NCI-H2029 treated with DMSO at 0.1 percent for 48 hours (cell line): ENCODE data around the gene FCRL6.

Experiments
- DNase-seq: peaks from one replicate; lab custom pipeline; 2025; lab: John Stamatoyannopoulos, UW

The FCRL6 gene, protein sequence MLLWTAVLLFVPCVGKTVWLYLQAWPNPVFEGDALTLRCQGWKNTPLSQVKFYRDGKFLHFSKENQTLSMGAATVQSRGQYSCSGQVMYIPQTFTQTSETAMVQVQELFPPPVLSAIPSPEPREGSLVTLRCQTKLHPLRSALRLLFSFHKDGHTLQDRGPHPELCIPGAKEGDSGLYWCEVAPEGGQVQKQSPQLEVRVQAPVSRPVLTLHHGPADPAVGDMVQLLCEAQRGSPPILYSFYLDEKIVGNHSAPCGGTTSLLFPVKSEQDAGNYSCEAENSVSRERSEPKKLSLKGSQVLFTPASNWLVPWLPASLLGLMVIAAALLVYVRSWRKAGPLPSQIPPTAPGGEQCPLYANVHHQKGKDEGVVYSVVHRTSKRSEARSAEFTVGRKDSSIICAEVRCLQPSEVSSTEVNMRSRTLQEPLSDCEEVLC

GRCh38 chr1:159802111-159802510 is at the start of gene FCRL6:
TSS of gene FCRL6 (plus strand) at chr1:159802360. CDS start at chr1:159802425, 65 bp downstream.
- no peak for DNase-seq

DNA sequence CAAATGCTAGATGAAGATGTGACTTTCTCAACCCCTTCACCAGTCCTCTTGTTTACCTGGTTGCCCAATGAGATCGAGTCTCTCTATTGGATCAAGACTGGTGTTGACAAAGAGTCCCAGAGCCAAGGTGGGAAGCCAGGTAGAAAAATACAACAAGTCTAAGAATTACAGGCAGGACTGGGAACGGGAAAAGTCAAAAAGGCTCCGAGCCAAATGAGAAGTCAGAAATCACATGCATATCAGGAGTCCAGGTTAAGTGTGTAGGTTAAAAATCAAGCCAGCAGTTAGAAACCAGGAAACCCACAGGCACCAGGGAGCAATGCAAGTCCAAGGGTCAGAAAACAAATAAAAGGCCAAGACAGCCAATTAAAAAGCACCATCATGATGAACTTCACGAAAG is 48.8 kb upstream of the FCRL6 start:
- DNase-seq: no peak

DNA sequence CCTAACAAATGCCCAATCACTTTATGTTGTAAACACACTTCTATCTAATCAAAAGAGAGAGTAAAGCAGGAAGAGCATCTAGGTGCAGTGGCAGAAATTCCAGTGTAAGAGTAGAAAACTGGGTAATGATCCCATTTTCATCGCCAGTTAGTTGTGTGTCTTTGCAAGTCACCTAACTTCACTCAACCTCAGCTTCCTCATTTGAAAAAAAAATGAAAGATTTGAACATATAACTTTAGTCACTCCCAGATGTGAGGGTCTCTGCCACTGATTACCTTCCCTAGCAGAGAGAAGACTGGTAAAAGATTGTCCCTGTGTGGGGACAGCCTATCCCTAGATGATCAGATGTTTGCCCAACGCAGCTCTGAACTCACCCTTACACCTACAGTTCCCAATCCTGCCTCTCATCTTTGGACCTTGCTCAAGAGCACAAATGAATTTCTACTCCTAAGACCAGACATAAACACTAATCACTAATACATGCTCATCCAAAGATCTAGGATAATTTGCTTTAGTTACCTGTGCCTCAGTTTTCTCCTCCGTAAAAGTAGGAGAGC is 46.6 kb upstream of the FCRL6 start:
- no peak for DNase-seq

DNA sequence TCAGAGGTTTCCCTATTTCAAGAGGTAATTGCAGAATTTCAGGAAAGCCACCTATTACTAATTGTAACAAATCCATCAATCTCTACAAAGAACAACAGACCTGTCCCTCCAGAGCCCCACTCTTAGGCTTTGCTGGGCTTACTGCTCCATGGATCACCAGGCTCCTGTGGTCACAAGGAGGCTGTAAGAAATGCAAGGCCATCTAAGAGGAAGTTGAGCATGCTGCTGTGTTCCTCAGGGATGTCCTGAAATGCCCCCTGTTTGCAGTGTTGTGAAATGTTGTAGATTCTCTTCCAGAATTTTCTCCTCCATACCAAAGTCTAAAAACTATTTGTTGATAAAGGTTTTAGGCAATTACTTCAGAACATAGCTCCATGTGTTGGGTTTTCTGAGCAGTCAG is 45.8 kb upstream of the FCRL6 start:
- DNase-seq: no peak

- DNase-seq: no peak
Measured at GRCh38 chr1:159763686-159764085, 38.5 kb upstream of the FCRL6 start.

DNA sequence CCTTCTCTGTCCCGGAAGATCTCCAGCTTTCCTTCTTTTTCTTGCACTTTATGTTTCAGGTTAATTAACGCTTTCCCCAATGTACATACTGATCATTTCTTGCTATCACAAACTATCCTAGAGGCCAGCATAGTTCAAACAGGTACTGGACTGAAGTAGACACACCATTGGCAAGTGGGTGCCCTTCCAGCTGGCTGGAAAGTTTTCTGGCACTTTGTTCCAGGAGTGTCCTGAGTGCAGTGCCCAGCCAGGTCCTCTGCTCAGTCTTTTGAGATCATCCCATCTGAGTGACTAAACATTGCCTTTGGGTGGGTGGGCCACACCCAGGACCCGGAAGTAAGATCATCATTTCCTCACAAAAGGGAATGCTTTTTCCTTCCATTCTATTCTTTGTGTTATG is 36.4 kb upstream of the FCRL6 start:
- no peak for DNase-seq

- DNase-seq: no peak
Measured at GRCh38 chr1:159771127-159771895, 30.8 kb upstream of the FCRL6 start.

GRCh38 chr1:159774465-159774864 is 27.7 kb upstream of the FCRL6 start:
- DNase-seq: no peak

DNA sequence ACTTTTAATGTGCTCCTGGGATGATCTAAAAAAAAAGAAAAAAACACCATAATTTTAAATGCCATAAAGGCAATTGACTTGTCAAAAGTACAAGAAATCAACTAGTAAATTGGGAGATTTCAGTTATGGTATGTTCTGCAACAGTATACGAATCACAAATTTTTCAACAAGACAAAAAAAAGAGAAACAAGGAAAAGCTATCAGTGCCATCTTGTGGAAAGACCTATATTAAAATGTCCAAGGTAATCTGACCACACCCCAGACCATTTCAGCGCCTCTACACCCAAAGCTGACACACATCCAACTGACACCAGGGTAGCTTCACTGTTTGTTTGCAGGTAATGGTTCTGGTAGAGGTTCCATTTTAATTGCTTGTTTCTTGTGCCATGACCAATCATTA is 26.4 kb upstream of the FCRL6 start:
- no peak for DNase-seq

DNA sequence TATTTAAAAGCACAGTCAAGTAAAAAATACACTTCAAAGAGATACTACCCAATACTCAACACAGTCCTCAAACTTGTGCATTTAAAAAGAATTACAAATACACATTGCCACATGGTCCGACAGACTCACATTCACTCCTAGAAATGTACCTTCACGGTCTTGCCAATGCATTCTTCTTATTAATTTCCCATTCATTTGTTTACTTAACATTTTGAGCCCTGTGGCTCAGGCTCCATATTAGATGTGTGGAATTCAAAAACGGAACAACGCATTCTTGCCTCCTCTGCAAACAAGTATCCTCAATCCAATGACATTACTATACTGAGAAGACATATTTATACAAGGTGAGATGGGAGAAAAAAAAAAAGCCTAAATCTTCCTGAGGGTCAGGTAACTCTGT is 23.9 kb upstream of the FCRL6 start:
- no peak for DNase-seq

DNA sequence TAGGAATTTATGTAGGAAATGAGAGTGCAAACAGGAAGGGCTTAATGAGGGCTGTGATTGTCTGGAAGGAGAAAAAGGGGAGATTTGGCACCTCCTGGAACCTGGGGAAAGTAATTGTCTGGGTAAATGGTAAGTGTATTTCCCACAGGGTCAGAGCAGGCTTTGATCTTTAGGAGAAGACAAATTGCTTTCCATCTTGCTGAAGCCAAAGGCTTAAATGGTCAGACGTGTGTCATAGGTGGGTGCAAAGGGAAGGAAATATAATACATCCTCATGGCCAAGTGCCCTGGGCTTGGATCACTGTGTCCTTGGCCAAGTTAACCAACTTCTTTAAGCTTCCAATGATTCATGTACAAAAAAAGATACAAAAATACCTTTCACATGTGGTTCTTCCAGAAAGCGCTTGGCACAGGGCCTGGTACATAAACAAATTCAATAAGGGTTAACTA is 22.7 kb upstream of the FCRL6 start:
- DNase-seq: no peak

DNA sequence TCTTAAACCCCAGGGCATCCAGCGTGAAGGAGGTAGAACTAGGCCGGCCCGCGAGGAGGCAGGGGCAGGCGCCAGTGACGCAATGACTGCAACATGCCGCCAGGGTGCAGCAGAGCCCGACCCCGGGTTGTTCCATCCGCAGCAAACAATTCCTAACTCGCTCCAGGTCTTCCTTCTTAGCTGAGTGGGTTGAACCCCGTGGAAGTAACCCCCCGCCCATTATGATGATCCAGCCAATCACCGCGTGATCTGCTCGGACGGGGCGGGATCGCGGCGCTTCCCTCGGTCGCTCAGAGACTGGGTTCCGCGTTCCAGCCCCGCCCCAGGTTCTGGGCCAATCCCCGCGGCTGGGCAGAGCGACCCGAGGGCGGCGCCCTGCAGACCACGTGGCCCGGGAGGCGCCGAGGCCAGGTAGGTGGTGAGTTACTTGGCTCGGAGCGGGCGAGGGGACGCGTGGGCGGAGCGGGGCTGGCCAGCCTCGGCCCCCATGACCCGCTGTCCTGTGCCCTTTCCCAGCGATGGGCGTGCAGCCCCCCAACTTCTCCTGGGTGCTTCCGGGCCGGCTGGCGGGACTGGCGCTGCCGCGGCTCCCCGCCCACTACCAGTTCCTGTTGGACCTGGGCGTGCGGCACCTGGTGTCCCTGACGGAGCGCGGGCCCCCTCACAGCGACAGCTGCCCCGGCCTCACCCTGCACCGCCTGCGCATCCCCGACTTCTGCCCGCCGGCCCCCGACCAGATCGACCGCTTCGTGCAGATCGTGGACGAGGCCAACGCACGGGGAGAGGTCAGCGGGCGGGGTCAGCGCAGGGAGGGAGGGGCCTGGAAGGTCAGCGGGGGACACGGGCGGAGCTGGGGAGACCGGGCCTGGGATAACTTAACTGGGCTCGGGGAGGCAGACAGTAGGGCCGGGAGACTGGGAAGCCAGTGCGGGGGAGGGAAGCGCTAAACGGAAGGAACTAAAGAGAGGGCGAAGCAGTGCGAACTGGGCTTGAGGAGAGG is 21.3 kb upstream of the FCRL6 start, which contains the start of gene DUSP23:
DUSP23 (plus strand) TSS at position 380 of the 1,000 bp plus-strand sequence; CDS start at position 519, 139 bp downstream.
- peak; percentile 89 for DNase-seq

DNA sequence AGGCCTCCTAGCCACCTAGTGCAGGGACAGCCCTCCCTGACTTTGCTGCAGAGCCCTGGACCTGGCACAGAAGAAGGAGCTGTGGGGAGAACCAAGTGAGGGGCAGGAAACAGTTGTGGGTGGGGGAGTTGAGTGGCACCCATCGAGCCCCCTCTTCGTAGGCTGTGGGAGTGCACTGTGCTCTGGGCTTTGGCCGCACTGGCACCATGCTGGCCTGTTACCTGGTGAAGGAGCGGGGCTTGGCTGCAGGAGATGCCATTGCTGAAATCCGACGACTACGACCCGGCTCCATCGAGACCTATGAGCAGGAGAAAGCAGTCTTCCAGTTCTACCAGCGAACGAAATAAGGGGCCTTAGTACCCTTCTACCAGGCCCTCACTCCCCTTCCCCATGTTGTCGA is 20.2 kb upstream of the FCRL6 start:
- no peak for DNase-seq

GRCh38 chr1:159783724-159784123 is 18.4 kb upstream of the FCRL6 start:
- DNase-seq: no peak

- DNase-seq: no peak
Measured at GRCh38 chr1:159786465-159786864, 15.7 kb upstream of the FCRL6 start.

GRCh38 chr1:159786966-159787365 is 15.2 kb upstream of the FCRL6 start:
- DNase-seq: no peak

DNA sequence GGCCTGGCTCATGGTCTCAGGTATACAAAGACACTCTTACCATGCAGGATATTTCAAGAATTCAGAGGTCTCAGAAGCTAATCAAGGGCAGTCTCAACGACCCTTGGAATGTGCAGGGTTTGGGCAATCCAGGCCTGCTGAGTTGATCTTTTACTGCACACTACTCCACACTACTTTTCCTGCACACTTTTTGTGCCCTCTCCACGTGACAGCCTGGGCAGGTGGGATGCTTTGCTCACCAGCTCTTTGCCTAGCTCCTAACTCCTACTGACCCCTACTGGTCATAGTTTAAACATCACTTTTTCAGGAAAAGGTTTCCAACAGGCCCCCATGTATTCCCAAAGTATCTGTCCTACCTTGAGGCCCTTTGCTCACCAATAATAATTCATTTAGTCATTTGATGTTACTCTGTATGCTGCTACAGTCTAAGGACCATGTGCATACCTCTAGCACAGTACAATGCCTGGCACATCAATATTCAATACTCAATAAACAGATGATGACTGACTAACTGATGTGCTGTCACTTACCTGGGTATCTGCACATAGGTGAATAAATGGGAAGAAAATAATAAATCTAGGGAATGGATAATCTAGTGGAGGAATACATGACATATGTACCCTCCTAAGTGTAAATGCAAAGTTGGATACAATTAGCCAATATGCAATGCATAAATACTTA is 11.8 kb upstream of the FCRL6 start:
- no peak for DNase-seq

GRCh38 chr1:159791031-159791430 is 11.1 kb upstream of the FCRL6 start:
- no peak for DNase-seq

DNA sequence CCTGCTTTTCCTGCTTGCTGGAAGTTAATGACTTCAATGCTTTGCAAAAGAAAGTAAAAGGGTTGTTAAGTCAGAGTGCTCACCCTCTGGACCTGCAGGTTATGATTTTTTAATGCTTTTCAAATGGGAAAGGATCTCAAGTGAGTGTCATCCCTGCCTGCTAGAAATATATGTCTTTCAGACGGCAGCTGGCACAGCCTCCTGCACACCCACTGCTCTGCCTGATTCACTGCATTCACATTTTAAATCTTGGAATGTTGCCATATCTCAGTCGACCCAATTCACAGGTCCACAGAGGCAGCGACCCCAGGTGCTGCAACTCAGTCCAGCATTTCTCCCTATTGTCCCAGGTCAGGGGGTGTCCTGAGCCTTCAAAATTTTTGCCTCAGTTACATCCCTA is 10.7 kb upstream of the FCRL6 start:
- no peak for DNase-seq

GRCh38 chr1:159795534-159795933 is 6.6 kb upstream of the FCRL6 start:
- DNase-seq: no peak

- peak; percentile 57 for DNase-seq
Measured at GRCh38 chr1:159798893-159799292, 3.3 kb upstream of the FCRL6 start.
